ENCODE data around the gene CACNA1E.
"Not testable (repeated sequence)": the region's sequence is repeated elsewhere in the genome, so short reads cannot be mapped to it uniquely, and the experiment has no call there.

CACNA1E gene

DNA sequence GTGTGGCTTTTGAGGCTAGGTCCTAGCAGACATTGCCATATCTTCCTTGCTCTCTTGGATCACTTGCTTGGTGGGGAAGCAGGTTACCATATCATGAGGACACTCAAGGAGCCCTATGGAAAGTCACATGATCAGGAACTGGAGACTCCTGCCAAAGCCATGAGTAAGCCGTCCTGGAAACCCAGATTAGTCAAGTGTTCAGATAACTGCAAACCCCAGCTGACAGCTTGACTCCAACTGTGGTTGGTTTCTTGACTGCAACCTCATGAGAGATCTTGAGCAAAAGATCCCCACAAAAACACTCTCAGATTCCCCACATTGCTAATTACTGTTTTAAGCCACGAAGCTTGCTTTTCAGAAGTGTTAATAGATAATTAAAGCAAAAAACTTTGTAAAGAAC is 58.6 kb downstream of the CACNA1E start:
- Histone ChIP-seq H2AFZ (ENCODE audit: low read depth, low read length) (no peak overlapping the region), H3K36me3 (ENCODE audit: insufficient read depth, low read length) (no peaks in the 10 kb centered on the region), H3K9me3 (ENCODE audit: low read length) (no peaks in the 10 kb centered on the region), H3K4me3 (ENCODE audit: low read length) (no peak overlapping the region), H3K4me1 (ENCODE audit: insufficient read depth, low read length) (no peaks in the 10 kb centered on the region), H3K27me3 (ENCODE audit: insufficient read depth, low read length) (no peaks in the 10 kb centered on the region)

DNA sequence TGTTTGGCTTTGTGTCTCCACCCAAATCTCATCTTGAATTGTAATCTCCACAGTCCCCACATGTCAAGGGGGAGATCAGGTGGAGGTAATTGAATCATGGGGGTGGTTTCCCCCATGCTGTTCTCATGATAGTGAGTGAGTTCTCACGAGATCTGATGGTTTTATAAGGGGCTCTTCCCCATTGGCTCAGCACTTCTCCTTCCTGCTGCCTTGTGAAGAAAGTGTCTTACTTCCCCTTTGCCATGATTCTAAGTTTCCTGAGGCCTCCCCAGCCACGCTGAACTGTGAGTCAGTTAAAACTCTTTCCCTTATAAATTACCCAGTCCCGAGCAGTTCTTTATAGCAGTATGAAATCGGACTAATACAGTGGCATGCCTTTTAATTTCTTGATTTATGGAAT is 59.1 kb downstream of the CACNA1E start:
- not testable (repeated sequence) for H3K4me3 ChIP-seq (ENCODE audit: low read length); H3K36me3 ChIP-seq (ENCODE audit: insufficient read depth, low read length); H3K9me3 ChIP-seq (ENCODE audit: low read length); H2AFZ ChIP-seq (ENCODE audit: low read depth, low read length); H3K4me1 ChIP-seq (ENCODE audit: insufficient read depth, low read length); H3K27me3 ChIP-seq (ENCODE audit: insufficient read depth, low read length)

DNA sequence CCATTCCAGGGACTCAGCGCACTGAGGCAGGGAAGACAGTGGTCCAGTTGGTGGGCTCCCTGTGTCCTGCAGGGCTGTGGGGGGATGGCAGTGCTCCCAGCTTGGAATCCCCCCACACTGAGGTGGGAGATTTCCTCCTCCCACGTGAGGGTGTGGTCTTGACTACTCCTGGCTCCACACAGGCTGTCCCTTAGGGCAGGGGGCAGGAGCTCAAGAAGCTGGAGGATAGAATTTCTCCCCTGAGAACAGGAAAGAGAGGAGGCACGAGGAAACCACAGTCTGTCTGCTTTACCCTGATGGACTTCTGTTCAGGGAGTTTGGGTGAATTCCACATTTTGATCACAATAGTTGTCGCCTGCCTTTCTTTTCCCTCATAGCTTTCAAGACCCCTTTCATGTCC is 62.1 kb downstream of the CACNA1E start:
- H3K4me3 ChIP-seq (ENCODE audit: low read length) = no peak overlapping the region
- no peaks in the 10 kb centered on the region for H3K36me3 ChIP-seq (ENCODE audit: insufficient read depth, low read length)
- H3K9me3 ChIP-seq (ENCODE audit: low read length) = no peaks in the 10 kb centered on the region
- H3K27me3 ChIP-seq (ENCODE audit: insufficient read depth, low read length) = no peaks in the 10 kb centered on the region
- no peak overlapping the region for H2AFZ ChIP-seq (ENCODE audit: low read depth, low read length)
- no peaks in the 10 kb centered on the region for H3K4me1 ChIP-seq (ENCODE audit: insufficient read depth, low read length)

DNA sequence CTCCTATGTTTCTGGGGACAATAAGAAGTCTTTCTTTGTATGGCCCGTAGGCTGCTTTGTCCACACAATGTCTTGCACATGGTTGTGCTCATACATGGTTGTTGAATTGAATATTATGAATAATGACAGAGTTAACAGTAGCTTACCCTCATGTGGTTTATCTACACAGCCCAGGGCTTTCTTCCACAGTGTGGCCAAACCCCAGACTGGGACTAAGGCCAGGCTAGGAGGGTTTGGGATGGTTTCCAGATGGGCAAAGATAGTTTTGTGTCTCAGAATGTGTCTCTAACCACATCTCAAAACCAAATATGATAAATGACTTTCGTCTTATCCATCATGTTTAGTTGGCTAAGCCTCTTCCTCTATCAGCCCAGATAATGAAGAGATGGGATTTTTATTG is 65.2 kb downstream of the CACNA1E start:
- Histone ChIP-seq H2AFZ (ENCODE audit: low read depth, low read length) (no peak overlapping the region), H3K27me3 (ENCODE audit: insufficient read depth, low read length) (no peaks in the 10 kb centered on the region), H3K4me1 (ENCODE audit: insufficient read depth, low read length) (peaks cover 3% of the 10 kb centered on the region), H3K36me3 (ENCODE audit: insufficient read depth, low read length) (no peaks in the 10 kb centered on the region), H3K4me3 (ENCODE audit: low read length) (no peak overlapping the region), H3K9me3 (ENCODE audit: low read length) (no peaks in the 10 kb centered on the region)

DNA sequence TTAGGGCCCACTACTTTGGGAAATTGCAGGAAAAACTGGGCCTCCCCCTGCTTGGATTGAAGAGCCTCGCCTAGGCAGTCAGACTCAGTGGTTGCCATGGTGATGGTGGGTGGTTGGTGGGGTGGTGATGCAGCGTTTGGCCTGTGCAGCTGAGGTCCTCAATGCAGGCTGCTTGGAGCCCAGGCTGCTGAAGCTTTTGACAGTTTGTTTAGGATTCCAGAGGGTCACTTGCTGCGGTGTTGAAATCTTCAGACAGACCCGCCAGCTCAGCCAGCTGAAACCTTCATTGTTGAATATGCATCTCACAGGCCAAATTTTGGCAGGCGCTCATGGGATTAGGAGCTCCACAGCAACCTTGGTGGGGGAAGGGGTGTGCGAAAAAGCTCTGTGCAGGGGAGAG is 67.9 kb downstream of the CACNA1E start:
- no peak overlapping the region for H3K4me3 ChIP-seq (ENCODE audit: low read length)

DNA sequence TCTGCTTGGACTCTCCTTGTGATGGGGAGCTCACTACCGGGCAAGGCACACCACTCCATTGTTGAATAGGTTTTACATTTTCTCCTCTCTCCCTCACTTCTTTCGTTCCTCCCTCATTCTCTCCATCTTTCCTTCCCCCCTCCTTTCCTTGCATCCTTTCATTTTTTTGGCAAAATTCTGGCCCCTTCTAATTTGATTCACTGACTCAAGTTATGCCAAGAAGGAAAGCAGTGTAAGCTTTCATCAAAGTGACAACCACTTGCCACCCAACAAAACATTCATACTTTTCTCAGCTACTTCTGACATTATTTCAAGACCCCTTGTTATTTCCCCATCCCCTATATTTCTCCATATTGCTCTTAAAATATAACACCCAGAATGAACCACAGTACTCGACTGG is 68.4 kb downstream of the CACNA1E start:
- no peaks in the 10 kb centered on the region for H3K27me3 ChIP-seq (ENCODE audit: insufficient read depth, low read length)
- H3K36me3 ChIP-seq (ENCODE audit: insufficient read depth, low read length) = no peaks in the 10 kb centered on the region
- no peak overlapping the region for H3K4me3 ChIP-seq (ENCODE audit: low read length)
- H3K9me3 ChIP-seq (ENCODE audit: low read length) = no peaks in the 10 kb centered on the region
- H2AFZ ChIP-seq (ENCODE audit: low read depth, low read length) = no peak overlapping the region
- peaks cover 3% of the 10 kb centered on the region for H3K4me1 ChIP-seq (ENCODE audit: insufficient read depth, low read length)

More for the DNA sequence above, 67.9 kb downstream of the CACNA1E start:
- Histone ChIP-seq H3K4me1 (ENCODE audit: insufficient read depth, low read length) (peaks cover 3% of the 10 kb centered on the region), H3K9me3 (ENCODE audit: low read length) (no peaks in the 10 kb centered on the region), H3K36me3 (ENCODE audit: insufficient read depth, low read length) (no peaks in the 10 kb centered on the region), H2AFZ (ENCODE audit: low read depth, low read length) (no peak overlapping the region), H3K27me3 (ENCODE audit: insufficient read depth, low read length) (no peaks in the 10 kb centered on the region)

DNA sequence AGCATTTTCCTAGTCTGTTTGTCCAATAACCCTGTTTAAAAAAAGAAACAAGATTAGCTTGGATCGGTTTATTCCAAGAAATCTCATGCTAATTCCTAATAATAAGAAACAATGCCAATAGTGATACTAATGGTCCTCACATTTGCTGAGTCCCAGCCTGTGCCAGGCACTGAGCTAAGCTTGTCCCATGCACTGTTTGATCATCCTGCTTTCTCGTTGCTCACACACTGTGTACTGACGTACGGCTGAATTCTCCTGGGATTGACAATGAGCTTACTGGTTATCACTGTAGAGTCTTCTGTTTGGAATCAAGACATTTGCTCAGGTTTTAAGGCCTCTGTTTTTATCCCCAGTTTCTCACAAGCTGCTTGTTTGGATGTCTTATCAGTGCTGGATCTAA is 71.1 kb downstream of the CACNA1E start:
- Histone ChIP-seq H2AFZ (ENCODE audit: low read depth, low read length) (no peak overlapping the region), H3K27me3 (ENCODE audit: insufficient read depth, low read length) (no peaks in the 10 kb centered on the region), H3K36me3 (ENCODE audit: insufficient read depth, low read length) (no peaks in the 10 kb centered on the region), H3K4me3 (ENCODE audit: low read length) (no peak overlapping the region), H3K9me3 (ENCODE audit: low read length) (no peaks in the 10 kb centered on the region), H3K4me1 (ENCODE audit: insufficient read depth, low read length) (peaks cover 3% of the 10 kb centered on the region)

DNA sequence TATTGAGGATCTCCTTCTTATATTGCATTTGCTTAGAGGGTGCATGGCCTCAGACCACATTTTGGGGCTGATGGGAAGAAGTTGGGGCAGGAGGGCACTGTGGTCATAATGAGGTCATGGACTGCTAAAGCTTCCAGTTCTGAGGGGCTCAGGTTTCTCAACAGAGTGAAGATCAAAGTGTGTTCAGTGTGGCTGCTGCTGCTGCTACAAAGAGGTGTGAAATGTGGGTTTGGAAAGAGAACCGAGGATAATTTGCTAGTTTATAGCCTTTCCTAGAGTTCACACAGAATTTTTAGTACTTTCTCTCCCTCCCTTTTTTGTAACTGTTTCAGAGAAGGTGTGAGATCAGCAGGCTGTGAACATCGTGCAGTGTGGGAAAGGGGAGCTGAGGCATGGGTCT is 73.3 kb downstream of the CACNA1E start:
- Histone ChIP-seq H3K36me3 (ENCODE audit: insufficient read depth, low read length) (no peaks in the 10 kb centered on the region), H3K4me3 (ENCODE audit: low read length) (no peak overlapping the region), H3K9me3 (ENCODE audit: low read length) (no peaks in the 10 kb centered on the region), H3K4me1 (ENCODE audit: insufficient read depth, low read length) (no peaks in the 10 kb centered on the region), H2AFZ (ENCODE audit: low read depth, low read length) (no peak overlapping the region), H3K27me3 (ENCODE audit: insufficient read depth, low read length) (no peaks in the 10 kb centered on the region)

DNA sequence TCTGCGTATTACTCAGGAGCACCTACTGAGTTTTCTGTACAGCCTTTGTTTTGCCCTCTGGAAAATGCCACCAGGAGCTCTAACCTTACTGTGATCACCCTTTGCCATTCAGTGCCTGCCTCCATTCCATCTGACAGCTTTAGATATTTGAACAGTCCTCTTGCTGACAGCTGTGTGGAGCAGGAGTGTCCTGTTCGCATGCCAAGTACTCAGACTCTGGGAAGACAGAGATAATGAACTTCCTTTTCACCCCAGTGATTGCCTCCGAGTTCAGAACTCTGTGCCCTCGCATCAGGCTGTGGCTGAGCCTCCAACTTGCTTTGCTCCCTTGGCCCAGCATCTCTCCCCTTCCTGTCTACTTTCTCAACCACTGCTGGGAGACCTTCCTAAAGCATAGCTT is 74.0 kb downstream of the CACNA1E start:
- no peaks in the 10 kb centered on the region for H3K4me1 ChIP-seq (ENCODE audit: insufficient read depth, low read length)
- H3K36me3 ChIP-seq (ENCODE audit: insufficient read depth, low read length) = no peaks in the 10 kb centered on the region
- no peak overlapping the region for H2AFZ ChIP-seq (ENCODE audit: low read depth, low read length)
- no peaks in the 10 kb centered on the region for H3K27me3 ChIP-seq (ENCODE audit: insufficient read depth, low read length)
- H3K4me3 ChIP-seq (ENCODE audit: low read length) = no peak overlapping the region
- no peaks in the 10 kb centered on the region for H3K9me3 ChIP-seq (ENCODE audit: low read length)

DNA sequence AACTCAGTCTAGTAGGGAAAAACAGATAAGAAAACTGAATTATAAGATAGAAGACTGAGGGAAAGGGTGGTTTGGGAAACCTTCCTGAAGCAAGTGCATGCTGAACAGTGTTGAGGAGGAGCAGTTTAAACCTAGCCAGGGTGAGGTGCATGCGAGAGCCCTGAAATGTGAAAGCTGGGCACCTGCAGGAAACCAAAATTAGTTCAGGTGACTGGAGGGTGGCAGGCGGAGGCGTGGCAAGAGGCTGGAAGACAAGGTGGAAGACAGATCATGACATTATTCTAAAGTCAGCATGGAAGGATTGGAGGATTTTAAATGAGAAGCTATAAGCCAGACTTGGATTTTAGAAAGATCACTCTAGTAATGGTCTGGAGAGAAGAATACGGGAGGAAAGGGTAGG is 75.1 kb downstream of the CACNA1E start:
- Histone ChIP-seq H3K9me3 (ENCODE audit: low read length) (no peaks in the 10 kb centered on the region), H3K4me1 (ENCODE audit: insufficient read depth, low read length) (no peaks in the 10 kb centered on the region), H2AFZ (ENCODE audit: low read depth, low read length) (no peak overlapping the region), H3K27me3 (ENCODE audit: insufficient read depth, low read length) (no peaks in the 10 kb centered on the region), H3K4me3 (ENCODE audit: low read length) (no peak overlapping the region), H3K36me3 (ENCODE audit: insufficient read depth, low read length) (no peaks in the 10 kb centered on the region)

DNA sequence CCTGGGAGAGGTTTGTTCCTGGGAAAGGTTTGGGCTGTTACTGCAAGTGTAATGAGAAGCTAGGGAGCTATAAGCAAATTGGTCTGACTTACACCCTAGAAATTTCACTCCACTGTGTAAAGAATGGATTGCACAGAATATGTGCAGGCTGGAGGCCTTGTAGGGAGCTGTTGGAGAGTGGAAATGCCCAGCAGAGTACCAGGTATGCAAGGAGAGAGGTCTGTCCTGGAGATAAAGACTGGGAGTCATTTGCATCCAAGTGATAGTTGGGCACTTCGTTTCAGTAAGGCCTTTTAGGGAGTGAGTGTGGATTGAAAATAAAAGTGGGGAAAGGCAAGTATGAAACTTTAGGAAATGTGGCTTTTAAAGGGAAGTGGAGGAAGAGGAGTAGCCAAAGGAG is 75.8 kb downstream of the CACNA1E start:
- Histone ChIP-seq H3K4me1 (ENCODE audit: insufficient read depth, low read length) (no peaks in the 10 kb centered on the region), H3K36me3 (ENCODE audit: insufficient read depth, low read length) (no peaks in the 10 kb centered on the region), H2AFZ (ENCODE audit: low read depth, low read length) (no peak overlapping the region), H3K9me3 (ENCODE audit: low read length) (no peaks in the 10 kb centered on the region), H3K4me3 (ENCODE audit: low read length) (no peak overlapping the region), H3K27me3 (ENCODE audit: insufficient read depth, low read length) (no peaks in the 10 kb centered on the region)

DNA sequence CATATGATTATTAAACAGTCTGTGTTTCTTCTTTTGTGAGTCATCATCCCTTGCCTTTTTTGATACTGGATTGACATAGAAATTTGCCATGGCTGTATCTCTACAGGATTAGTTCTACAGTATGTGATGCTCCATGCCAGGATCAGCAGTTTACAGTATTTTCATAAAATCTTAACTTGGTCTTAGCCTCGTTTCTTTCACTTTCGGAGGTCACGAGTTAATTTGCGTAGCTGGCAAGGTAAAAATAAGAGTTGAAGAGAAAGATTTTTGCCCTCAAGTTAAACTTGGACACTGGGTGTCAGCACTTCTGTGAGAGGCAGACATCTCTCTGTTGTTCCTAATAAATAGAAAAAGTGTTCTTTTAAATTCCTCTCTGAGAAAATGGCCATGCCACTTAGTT is 79.1 kb downstream of the CACNA1E start:
- H3K36me3 ChIP-seq (ENCODE audit: insufficient read depth, low read length) = no peaks in the 10 kb centered on the region
- no peaks in the 10 kb centered on the region for H3K9me3 ChIP-seq (ENCODE audit: low read length)
- no peaks in the 10 kb centered on the region for H3K4me1 ChIP-seq (ENCODE audit: insufficient read depth, low read length)
- H3K27me3 ChIP-seq (ENCODE audit: insufficient read depth, low read length) = no peaks in the 10 kb centered on the region
- H2AFZ ChIP-seq (ENCODE audit: low read depth, low read length) = no peak overlapping the region
- no peak overlapping the region for H3K4me3 ChIP-seq (ENCODE audit: low read length)

DNA sequence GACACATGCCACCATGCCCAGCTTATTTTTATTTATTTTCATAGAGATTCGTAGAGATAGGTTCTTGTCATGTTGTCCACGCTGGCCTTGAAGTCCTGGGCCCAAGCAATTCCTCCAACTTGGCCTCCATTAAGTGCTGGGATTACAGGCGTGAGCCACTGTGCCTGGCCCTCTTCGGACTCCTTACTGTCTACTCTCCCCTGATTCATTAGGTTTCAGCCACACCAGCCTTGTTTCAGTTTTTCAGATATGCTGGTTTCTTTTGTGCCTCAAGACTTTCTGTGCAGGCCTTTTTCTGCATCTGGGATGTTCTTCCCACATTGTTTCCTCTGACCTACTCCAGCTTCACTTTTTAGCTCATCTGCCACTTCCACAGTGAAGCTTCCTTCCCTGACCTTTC is 85.4 kb downstream of the CACNA1E start:
- no peaks in the 10 kb centered on the region for H3K36me3 ChIP-seq (ENCODE audit: insufficient read depth, low read length)
- H3K4me1 ChIP-seq (ENCODE audit: insufficient read depth, low read length) = no peaks in the 10 kb centered on the region
- H3K9me3 ChIP-seq (ENCODE audit: low read length) = no peaks in the 10 kb centered on the region
- no peaks in the 10 kb centered on the region for H3K27me3 ChIP-seq (ENCODE audit: insufficient read depth, low read length)
- no peak overlapping the region for H2AFZ ChIP-seq (ENCODE audit: low read depth, low read length)
- no peak overlapping the region for H3K4me3 ChIP-seq (ENCODE audit: low read length)

DNA sequence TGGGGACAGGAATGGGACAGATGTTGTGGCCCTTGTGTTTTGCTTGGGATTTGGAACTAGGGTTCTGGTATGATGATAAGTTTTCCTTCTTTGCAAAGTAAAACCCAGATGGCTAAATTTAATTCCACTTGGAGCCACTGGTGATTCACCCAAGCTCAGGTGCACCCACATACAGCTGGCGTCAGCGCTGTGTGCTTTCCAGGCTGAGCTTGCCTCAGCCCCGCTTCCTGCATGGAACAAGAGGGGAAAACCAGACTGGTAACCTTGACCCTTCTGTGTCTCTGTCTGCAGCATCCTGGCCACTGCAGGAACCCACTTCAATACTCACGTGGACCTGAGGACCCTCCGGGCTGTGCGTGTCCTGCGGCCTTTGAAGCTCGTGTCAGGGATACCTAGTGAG is 94.2 kb downstream of the CACNA1E start:
- Histone ChIP-seq H3K4me3 (ENCODE audit: low read length) (no peak overlapping the region), H3K36me3 (ENCODE audit: insufficient read depth, low read length) (no peaks in the 10 kb centered on the region), H3K4me1 (ENCODE audit: insufficient read depth, low read length) (no peaks in the 10 kb centered on the region)

More for the DNA sequence above, 94.2 kb downstream of the CACNA1E start:
- Histone ChIP-seq H3K27me3 (ENCODE audit: insufficient read depth, low read length) (no peaks in the 10 kb centered on the region), H2AFZ (ENCODE audit: low read depth, low read length) (no peak overlapping the region), H3K9me3 (ENCODE audit: low read length) (no peaks in the 10 kb centered on the region)

Measured in neuron (in vitro differentiated cells).